Activated CD4-positive, alpha-beta T cell treated with anti-CD3 and anti-CD28 coated beads, Interleukin-2, amount 10 ng/mL, durations not matched to agents 24 days and 14 days (primary cell): ENCODE measurements around the gene ANKHD1. TPM values are rescaled to one million over a fixed set of nuclear protein-coding genes. Genes with fewer than 3 reads are reported as not detected.
A peak's percentile ranks its signal among the peaks of the same experiment; 100 is the strongest.

ENCODE experiments used
- DNase-seq: peaks from one replicate; pipeline ENCODE4 v3.0.0; 2022
- H3K27ac Mint-ChIP-seq: one replicate; pipeline ENCODE4 v1.8.0; 2022; ENCODE audit warnings: mild to moderate bottlenecking, mixed read lengths
- H3K27me3 Mint-ChIP-seq: one replicate; pipeline ENCODE4 v1.8.0; 2022; ENCODE audit warnings: mixed read lengths
- H3K36me3 Mint-ChIP-seq: one replicate; pipeline ENCODE4 v1.8.0; 2022; ENCODE audit warnings: low read depth, mild to moderate bottlenecking, mixed read lengths
- H3K4me1 Mint-ChIP-seq: one replicate; pipeline ENCODE4 v1.8.0; 2021; ENCODE audit warnings: mixed read lengths
- H3K4me3 Mint-ChIP-seq: one replicate; pipeline ENCODE4 v1.8.0; 2022; ENCODE audit warnings: mild to moderate bottlenecking, moderate library complexity, mixed read lengths
- H3K9me3 Mint-ChIP-seq: one replicate; pipeline ENCODE4 v1.8.0; 2021; ENCODE audit warnings: mixed read lengths
- intact Hi-C: fragments of 100-400 bp; cut with micrococcal nuclease; formaldehyde crosslinking; loops from one replicate; pipeline ENCODE4 v1.15.1; 2023
- total RNA-seq: library from RNA; stranded (reverse); gene quantifications from 2 replicates; pipeline ENCODE4 v1.2.3, GENCODE V29; 2022

Gene ANKHD1
- total RNA-seq, 1 donor from 2014 or later = 118 TPM

- Mint-ChIP-seq H3K27ac (peak overlapping the region; percentile 61), H3K27me3 (no peaks in the 10 kb centered on the region), H3K9me3 (no peaks in the 10 kb centered on the region), H3K4me1 (peaks cover 14% of the 10 kb centered on the region), H3K36me3 (no peaks in the 10 kb centered on the region), H3K4me3 (peak overlapping the region; percentile 85)
- intact Hi-C loops = loop anchor here (1.0 to 2.0 kb wide), 3 partner anchors 271 to 357 kb away; partner anchors contain the start of genes IK and NDUFA2
- no peak for DNase-seq
These were observed 37.8 kb upstream of the ANKHD1 start for GRCh38 chr5:140363631-140364471.

- Mint-ChIP-seq H3K36me3 (no peaks in the 10 kb centered on the region), H3K4me1 (peaks cover 14% of the 10 kb centered on the region), H3K4me3 (no peak overlapping the region), H3K27ac (no peak overlapping the region), H3K9me3 (no peaks in the 10 kb centered on the region), H3K27me3 (no peaks in the 10 kb centered on the region)
- no peak for DNase-seq
- intact Hi-C loops = no loop called here
These were observed 37.2 kb upstream of the ANKHD1 start for GRCh38 chr5:140364472-140364765.

- no peaks in the 10 kb centered on the region for H3K36me3 Mint-ChIP-seq
- intact Hi-C loops = no loop called here
- H3K4me1 Mint-ChIP-seq = peaks cover 14% of the 10 kb centered on the region
- no peak for DNase-seq
- H3K27me3 Mint-ChIP-seq = no peaks in the 10 kb centered on the region
- no peak overlapping the region for H3K4me3 Mint-ChIP-seq
- H3K9me3 Mint-ChIP-seq = no peaks in the 10 kb centered on the region
- no peak overlapping the region for H3K27ac Mint-ChIP-seq
These were observed 36.4 kb upstream of the ANKHD1 start for GRCh38 chr5:140365282-140365681.

GRCh38 chr5:140365941-140366340 lies 35.7 kb upstream of the ANKHD1 start:
- intact Hi-C loops = no loop called here
- Mint-ChIP-seq H3K27me3 (no peaks in the 10 kb centered on the region), H3K4me1 (peaks cover 14% of the 10 kb centered on the region), H3K9me3 (no peaks in the 10 kb centered on the region), H3K4me3 (no peak overlapping the region), H3K36me3 (no peaks in the 10 kb centered on the region), H3K27ac (no peak overlapping the region)
- no peak for DNase-seq

- Mint-ChIP-seq H3K4me1 (peaks cover 14% of the 10 kb centered on the region), H3K9me3 (no peaks in the 10 kb centered on the region), H3K27ac (no peak overlapping the region), H3K27me3 (no peaks in the 10 kb centered on the region), H3K4me3 (no peak overlapping the region), H3K36me3 (no peaks in the 10 kb centered on the region)
- intact Hi-C loops = no loop called here
- no peak for DNase-seq
These were observed 34.9 kb upstream of the ANKHD1 start for GRCh38 chr5:140366589-140367255.

- Mint-ChIP-seq H3K27me3 (no peaks in the 10 kb centered on the region), H3K4me3 (no peak overlapping the region), H3K4me1 (peaks cover 12% of the 10 kb centered on the region), H3K27ac (no peak overlapping the region), H3K9me3 (no peaks in the 10 kb centered on the region), H3K36me3 (no peaks in the 10 kb centered on the region)
- intact Hi-C loops = no loop called here
- no peak for DNase-seq
These were observed 34.2 kb upstream of the ANKHD1 start for GRCh38 chr5:140367256-140368013.

- no peak overlapping the region for H3K27ac Mint-ChIP-seq
- no peaks in the 10 kb centered on the region for H3K27me3 Mint-ChIP-seq
- intact Hi-C loops = loop anchor here (2.0 kb wide), 1 partner anchor 263 kb away; no protein-coding TSS in a partner anchor
- peaks cover 11% of the 10 kb centered on the region for H3K4me1 Mint-ChIP-seq
- no peak for DNase-seq
- H3K36me3 Mint-ChIP-seq = no peaks in the 10 kb centered on the region
- no peaks in the 10 kb centered on the region for H3K9me3 Mint-ChIP-seq
- H3K4me3 Mint-ChIP-seq = no peak overlapping the region
These were observed 30.1 kb upstream of the ANKHD1 start for GRCh38 chr5:140371356-140372151.

- H3K36me3 Mint-ChIP-seq = no peaks in the 10 kb centered on the region
- H3K4me1 Mint-ChIP-seq = peaks cover 7% of the 10 kb centered on the region
- H3K4me3 Mint-ChIP-seq = no peak overlapping the region
- intact Hi-C loops = loop anchor here (2.0 kb wide), 1 partner anchor 262 kb away; no protein-coding TSS in a partner anchor
- H3K9me3 Mint-ChIP-seq = no peaks in the 10 kb centered on the region
- no peak overlapping the region for H3K27ac Mint-ChIP-seq
- DNase-seq = peak; percentile 84
- no peaks in the 10 kb centered on the region for H3K27me3 Mint-ChIP-seq
These were observed 28.6 kb upstream of the ANKHD1 start for GRCh38 chr5:140372971-140373487.

GRCh38 chr5:140381351-140381750 lies 20.3 kb upstream of the ANKHD1 start:
- Mint-ChIP-seq H3K4me1 (peaks cover 11% of the 10 kb centered on the region), H3K4me3 (no peak overlapping the region), H3K9me3 (peaks cover 4% of the 10 kb centered on the region), H3K27ac (no peak overlapping the region), H3K27me3 (no peaks in the 10 kb centered on the region), H3K36me3 (peaks cover 2% of the 10 kb centered on the region)
- intact Hi-C loops = no loop called here
- no peak for DNase-seq

- no peak for DNase-seq
- H3K36me3 Mint-ChIP-seq = peaks cover 2% of the 10 kb centered on the region
- peaks cover 4% of the 10 kb centered on the region for H3K9me3 Mint-ChIP-seq
- no peak overlapping the region for H3K4me3 Mint-ChIP-seq
- peak overlapping the region; percentile 28 for H3K27ac Mint-ChIP-seq
- no peaks in the 10 kb centered on the region for H3K27me3 Mint-ChIP-seq
- intact Hi-C loops = no loop called here
- H3K4me1 Mint-ChIP-seq = peaks cover 11% of the 10 kb centered on the region
These were observed 19.7 kb upstream of the ANKHD1 start for GRCh38 chr5:140381972-140382371.

GRCh38 chr5:140382866-140383265 lies 18.8 kb upstream of the ANKHD1 start:
- Mint-ChIP-seq H3K27me3 (no peaks in the 10 kb centered on the region), H3K4me3 (no peak overlapping the region), H3K9me3 (peaks cover 4% of the 10 kb centered on the region), H3K27ac (no peak overlapping the region), H3K36me3 (peaks cover 2% of the 10 kb centered on the region), H3K4me1 (peaks cover 11% of the 10 kb centered on the region)
- DNase-seq = no peak
- intact Hi-C loops = no loop called here

- Mint-ChIP-seq H3K36me3 (peaks cover 2% of the 10 kb centered on the region), H3K27ac (no peak overlapping the region), H3K27me3 (no peaks in the 10 kb centered on the region), H3K4me3 (no peak overlapping the region), H3K9me3 (peaks cover 4% of the 10 kb centered on the region), H3K4me1 (peaks cover 11% of the 10 kb centered on the region)
- intact Hi-C loops = no loop called here
- no peak for DNase-seq
These were observed 18.3 kb upstream of the ANKHD1 start for GRCh38 chr5:140383300-140383699.

- peaks cover 4% of the 10 kb centered on the region for H3K4me1 Mint-ChIP-seq
- no peaks in the 10 kb centered on the region for H3K27me3 Mint-ChIP-seq
- H3K4me3 Mint-ChIP-seq = no peak overlapping the region
- peaks cover 4% of the 10 kb centered on the region for H3K9me3 Mint-ChIP-seq
- H3K36me3 Mint-ChIP-seq = peaks cover 4% of the 10 kb centered on the region
- DNase-seq = no peak
- H3K27ac Mint-ChIP-seq = no peak overlapping the region
- intact Hi-C loops = no loop called here
These were observed 13.6 kb upstream of the ANKHD1 start for GRCh38 chr5:140388052-140388451.
